ENCODE results near the gene ZNF445. TPM values are rescaled to one million over a fixed set of nuclear protein-coding genes. Genes with fewer than 3 reads are reported as not detected.

Gene ZNF445
- total RNA-seq, 1 donor from 2014 or later: 20.9 TPM

- Histone ChIP-seq H3K9me3 (ENCODE audit: insufficient read depth, low read depth, low read length) (no peaks in the 10 kb centered on the region), H3K27me3 (ENCODE audit: insufficient read depth, low read length) (no peaks in the 10 kb centered on the region), H3K36me3 (ENCODE audit: insufficient read depth, low read length) (no peaks in the 10 kb centered on the region), H3K4me2 (ENCODE audit: low read length) (no peak overlapping the region), H3K27ac (ENCODE audit: low read depth, low read length) (no peak overlapping the region), H3K4me1 (ENCODE audit: insufficient read depth, low read length) (peaks cover 11% of the 10 kb centered on the region), H3K9ac (ENCODE audit: low read length) (no peak overlapping the region), H2AFZ (ENCODE audit: low read depth, low read length) (no peak overlapping the region), H3K79me2 (ENCODE audit: insufficient read depth, low read length) (peaks cover 16% of the 10 kb centered on the region), H4K20me1 (ENCODE audit: insufficient read depth, low read length) (no peaks in the 10 kb centered on the region), H3K4me3 (ENCODE audit: insufficient read depth, low read depth, low read length) (no peak overlapping the region)
- no peaks in the 10 kb centered on the region for H3K9me3 Mint-ChIP-seq (ENCODE audit: unreplicated experiment)
- no peak for FAIRE-seq
- no peak overlapping the region for H3K27ac Mint-ChIP-seq (ENCODE audit: unreplicated experiment)
- H3K27me3 Mint-ChIP-seq (ENCODE audit: low read depth, unreplicated experiment): peaks cover 5% of the 10 kb centered on the region
- DNase-seq (ENCODE audit: low read depth): no peak
- peaks cover 5% of the 10 kb centered on the region for H3K4me1 Mint-ChIP-seq (ENCODE audit: low read depth, unreplicated experiment)
- TF ChIP-seq CTCF (IDR thresholded peaks at IDR 0.05; ENCODE audit: insufficient read depth, low read depth, low read length): no peak
- TF ChIP-seq EZH2 (IDR thresholded peaks at IDR 0.05; ENCODE audit: insufficient read depth, low read length): no peak
- no peaks in the 10 kb centered on the region for H3K36me3 Mint-ChIP-seq (ENCODE audit: low read depth, unreplicated experiment)
- H3K4me3 Mint-ChIP-seq (ENCODE audit: unreplicated experiment): no peak overlapping the region
Observed at GRCh38 chr3:44513513-44513912, 36.0 kb upstream of the ZNF445 start.

- FAIRE-seq (no peak), DNase-seq (ENCODE audit: low read depth) (no peak)
- H3K4me2 ChIP-seq (ENCODE audit: low read length): peak overlapping the region; percentile 95
- peaks cover 11% of the 10 kb centered on the region for H3K4me1 ChIP-seq (ENCODE audit: insufficient read depth, low read length)
- peaks cover 36% of the 10 kb centered on the region for H3K79me2 ChIP-seq (ENCODE audit: insufficient read depth, low read length)
- no peaks in the 10 kb centered on the region for H3K27me3 ChIP-seq (ENCODE audit: insufficient read depth, low read length)
- peak overlapping the region; percentile 86 for H3K9ac ChIP-seq (ENCODE audit: low read length)
- no peaks in the 10 kb centered on the region for H3K36me3 ChIP-seq (ENCODE audit: insufficient read depth, low read length)
- Mint-ChIP-seq H3K9me3 (ENCODE audit: unreplicated experiment) (no peaks in the 10 kb centered on the region), H3K27me3 (ENCODE audit: low read depth, unreplicated experiment) (no peaks in the 10 kb centered on the region), H3K4me1 (ENCODE audit: low read depth, unreplicated experiment) (peaks cover 5% of the 10 kb centered on the region), H3K27ac (ENCODE audit: unreplicated experiment) (peak overlapping the region; percentile 96), H3K36me3 (ENCODE audit: low read depth, unreplicated experiment) (no peaks in the 10 kb centered on the region), H3K4me3 (ENCODE audit: unreplicated experiment) (peak overlapping the region; percentile 95)
- no peaks in the 10 kb centered on the region for H4K20me1 ChIP-seq (ENCODE audit: insufficient read depth, low read length)
- peak overlapping the region; percentile 87 for H2AFZ ChIP-seq (ENCODE audit: low read depth, low read length)
- H3K9me3 ChIP-seq (ENCODE audit: insufficient read depth, low read depth, low read length): no peaks in the 10 kb centered on the region
- H3K4me3 ChIP-seq (ENCODE audit: insufficient read depth, low read depth, low read length): peak overlapping the region; percentile 73
- H3K27ac ChIP-seq (ENCODE audit: low read depth, low read length): peak overlapping the region; percentile 73
- TF ChIP-seq EZH2 (IDR thresholded peaks at IDR 0.05; ENCODE audit: insufficient read depth, low read length) (no peak), CTCF (IDR thresholded peaks at IDR 0.05; ENCODE audit: insufficient read depth, low read depth, low read length) (no peak)
Observed at GRCh38 chr3:44511238-44511566, 33.7 kb upstream of the ZNF445 start.

- H3K27ac ChIP-seq (ENCODE audit: low read depth, low read length): peak overlapping the region; percentile 48
- DNase-seq (ENCODE audit: low read depth) (peak; percentile 17), FAIRE-seq (no peak)
- no peaks in the 10 kb centered on the region for H3K36me3 ChIP-seq (ENCODE audit: insufficient read depth, low read length)
- Mint-ChIP-seq H3K4me1 (ENCODE audit: low read depth, unreplicated experiment) (peaks cover 5% of the 10 kb centered on the region), H3K36me3 (ENCODE audit: low read depth, unreplicated experiment) (peaks cover 2% of the 10 kb centered on the region), H3K27me3 (ENCODE audit: low read depth, unreplicated experiment) (no peaks in the 10 kb centered on the region), H3K9me3 (ENCODE audit: unreplicated experiment) (no peaks in the 10 kb centered on the region), H3K4me3 (ENCODE audit: unreplicated experiment) (peak overlapping the region; percentile 95), H3K27ac (ENCODE audit: unreplicated experiment) (no peak overlapping the region)
- peaks cover 48% of the 10 kb centered on the region for H3K79me2 ChIP-seq (ENCODE audit: insufficient read depth, low read length)
- TF ChIP-seq CTCF (IDR thresholded peaks at IDR 0.05; ENCODE audit: insufficient read depth, low read depth, low read length): no peak
- no peak for TF ChIP-seq EZH2 (IDR thresholded peaks at IDR 0.05; ENCODE audit: insufficient read depth, low read length)
- no peaks in the 10 kb centered on the region for H3K27me3 ChIP-seq (ENCODE audit: insufficient read depth, low read length)
- no peaks in the 10 kb centered on the region for H4K20me1 ChIP-seq (ENCODE audit: insufficient read depth, low read length)
- no peaks in the 10 kb centered on the region for H3K9me3 ChIP-seq (ENCODE audit: insufficient read depth, low read depth, low read length)
- H3K9ac ChIP-seq (ENCODE audit: low read length): peak overlapping the region; percentile 86
- H3K4me1 ChIP-seq (ENCODE audit: insufficient read depth, low read length): peaks cover 11% of the 10 kb centered on the region
- H3K4me2 ChIP-seq (ENCODE audit: low read length): peak overlapping the region; percentile 86
- H3K4me3 ChIP-seq (ENCODE audit: insufficient read depth, low read depth, low read length): peak overlapping the region; percentile 92
- H2AFZ ChIP-seq (ENCODE audit: low read depth, low read length): peak overlapping the region; percentile 87
Observed at GRCh38 chr3:44510000-44510368, 32.5 kb upstream of the ZNF445 start.
